Activated CD4-positive, alpha-beta T cell treated with anti-CD3 and anti-CD28 coated beads, Interleukin-2, amount 50 U/mL, for 4 hours (primary cell): ENCODE results near the gene APP.
"Not testable (repeated sequence)": the region's sequence is repeated elsewhere in the genome, so short reads cannot be mapped to it uniquely, and the experiment has no call there.

Source experiments
- DNase-seq, 2 experiments: peaks; one replicate each; pipeline ENCODE4 v3.0.0-alpha.2; 2020

The APP gene

DNA sequence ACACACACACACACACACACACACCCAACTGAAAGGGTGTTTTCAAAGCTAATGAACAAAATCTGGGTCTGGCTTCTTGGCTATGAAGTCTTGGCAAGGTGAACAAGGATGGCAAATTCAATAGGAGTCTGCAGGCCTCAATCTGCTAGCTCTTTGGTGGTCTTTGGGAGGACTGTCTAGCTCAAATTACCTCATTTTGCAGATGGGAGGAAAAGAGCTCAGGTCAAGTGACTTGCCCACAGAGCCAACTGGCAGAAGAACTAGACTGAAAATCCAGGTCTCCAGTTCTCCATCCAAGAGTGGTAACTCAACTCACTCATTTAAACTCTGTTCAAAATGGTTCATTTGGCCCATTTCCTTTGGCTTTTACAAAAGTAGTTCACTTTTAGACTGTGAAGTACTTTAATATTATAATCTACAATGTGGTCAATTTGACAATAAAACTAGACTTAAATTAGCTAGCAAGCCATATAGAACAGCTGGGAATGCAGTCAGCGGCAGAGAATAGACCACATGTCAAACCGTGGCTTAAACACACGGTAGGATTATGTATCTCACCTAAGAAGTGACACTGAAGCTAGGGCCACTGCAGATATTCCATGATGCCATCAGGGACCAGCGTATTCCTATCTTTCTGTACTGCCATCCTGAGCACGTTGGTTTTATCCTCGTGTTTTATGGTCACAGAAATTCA lies 112.9 kb downstream of the APP start:
- DNase-seq, result no peak

DNA sequence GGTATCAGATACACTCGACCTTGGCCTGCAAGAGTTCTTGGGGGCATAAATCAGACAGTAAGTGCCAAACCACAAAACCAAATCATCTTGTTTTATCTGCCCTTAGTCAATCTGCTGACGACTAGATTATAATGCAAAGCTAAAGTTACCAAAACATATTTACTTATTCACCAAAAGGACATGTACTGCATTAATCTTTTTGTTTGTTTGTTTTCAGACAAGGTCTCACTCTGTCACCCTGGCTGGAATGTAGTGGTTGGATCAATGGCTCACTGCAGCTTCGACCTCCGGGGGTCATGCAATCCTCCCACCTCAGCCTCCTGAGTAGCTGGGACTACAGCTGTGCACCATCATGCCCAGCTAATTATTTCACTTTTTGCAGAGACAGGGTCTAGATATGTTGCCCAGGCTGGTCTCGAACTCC lies 114.7 kb downstream of the APP start:
- DNase-seq, result no peak

DNA sequence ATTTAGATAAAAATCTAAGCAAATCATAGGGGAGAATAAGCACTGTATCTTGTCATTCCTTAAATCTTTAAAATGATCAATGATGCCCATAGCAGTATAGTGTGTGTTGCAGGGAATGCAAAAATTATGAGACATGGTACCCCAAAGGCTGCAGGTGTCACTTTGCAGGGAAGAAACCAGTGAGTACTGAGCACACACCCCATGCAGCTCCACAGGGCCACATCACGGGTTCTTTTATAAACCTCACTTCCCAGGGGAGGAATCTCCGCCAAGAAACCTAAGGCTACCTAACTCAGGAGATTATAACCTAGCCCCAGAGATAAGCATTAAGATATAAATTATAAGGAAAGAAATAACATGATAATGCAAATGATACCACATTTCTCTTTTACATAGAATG lies 115.6 kb downstream of the APP start:
- no peak for DNase-seq

DNA sequence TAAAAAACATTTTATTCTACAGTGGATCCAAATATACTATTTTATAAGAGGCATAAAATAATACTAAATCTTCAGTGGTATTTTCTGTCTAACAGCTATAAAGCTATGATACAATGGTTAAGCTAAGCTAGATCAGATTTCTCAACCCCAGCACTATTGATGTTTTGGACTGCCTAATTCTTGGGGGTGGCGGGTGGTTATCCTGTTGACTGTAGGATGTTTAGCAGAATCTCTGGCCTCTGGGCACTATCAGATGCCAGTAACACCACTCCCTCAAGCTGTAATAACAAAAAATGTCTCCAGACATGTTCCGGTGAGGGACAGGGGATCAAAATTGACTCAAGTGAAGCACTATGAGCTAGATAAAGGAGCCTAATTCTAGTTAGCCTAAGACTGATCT lies 118.5 kb downstream of the APP start:
- no peak for DNase-seq

DNA sequence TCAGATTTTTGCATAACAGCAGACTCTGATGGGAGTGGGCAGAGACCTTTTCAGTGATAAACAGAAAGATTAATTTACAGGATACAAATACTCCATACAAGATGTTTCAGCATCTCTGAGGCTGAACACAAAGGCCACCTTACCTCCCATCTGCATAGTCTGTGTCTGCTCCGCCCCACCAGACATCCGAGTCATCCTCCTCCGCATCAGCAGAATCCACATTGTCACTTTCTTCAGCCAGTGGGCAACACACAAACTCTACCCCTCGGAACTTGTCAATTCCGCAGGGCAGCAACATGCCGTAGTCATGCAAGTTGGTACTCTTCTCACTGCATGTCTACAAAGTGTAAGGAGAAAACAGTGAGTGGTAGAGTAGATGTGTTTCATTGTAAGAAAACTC lies 119.7 kb downstream of the APP start:
- DNase-seq, result no peak

DNA sequence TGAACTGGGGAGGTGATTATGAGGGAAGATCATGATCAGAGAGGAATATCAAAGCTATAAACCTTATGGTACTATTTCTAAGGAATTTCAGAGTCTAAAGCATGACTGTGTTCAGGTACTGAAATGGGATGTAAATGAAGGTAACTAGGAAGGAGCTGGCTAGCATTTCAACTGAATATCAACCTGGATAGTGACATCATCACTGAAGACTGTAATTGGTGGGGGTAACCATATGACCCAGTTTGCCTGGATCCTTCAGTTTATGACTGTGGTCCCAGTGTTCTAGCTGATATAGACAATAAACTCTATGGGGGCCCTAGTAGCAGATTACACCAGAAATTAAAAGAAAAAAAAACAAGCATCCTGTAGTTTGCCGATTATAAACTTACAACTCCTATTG lies 120.8 kb downstream of the APP start:
- DNase-seq, result no peak

DNA sequence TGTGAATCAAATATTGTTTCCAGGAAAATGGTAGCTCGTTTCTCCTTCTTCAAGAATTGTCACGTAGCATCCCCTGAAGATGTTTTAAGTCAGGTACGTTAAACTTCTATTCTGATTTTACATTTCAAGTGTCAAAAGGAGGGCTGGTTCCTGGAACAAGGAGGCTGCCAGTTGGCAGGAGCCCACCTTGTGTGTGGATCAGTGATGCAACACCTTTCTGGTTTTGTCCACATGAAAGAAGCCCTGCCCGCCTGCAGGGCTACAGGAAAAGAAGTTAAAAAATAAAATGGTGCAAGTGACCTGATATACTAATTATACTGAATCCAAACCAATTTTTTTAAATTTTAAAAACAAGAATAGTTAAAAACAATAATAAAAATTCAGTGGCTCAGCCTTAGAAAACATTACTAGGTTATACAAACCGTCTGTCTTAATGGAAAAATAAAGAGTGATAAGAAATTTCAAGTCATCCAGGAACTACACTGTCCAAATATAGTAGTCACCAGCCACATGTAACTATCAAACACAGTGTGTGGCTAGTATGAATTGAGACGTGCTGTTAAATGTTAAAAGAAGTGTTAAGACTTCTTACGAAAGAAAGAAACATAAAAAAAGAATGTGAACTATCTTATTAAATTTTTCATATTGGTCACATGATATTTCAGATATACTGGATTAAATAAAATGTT lies 123.1 kb downstream of the APP start:
- no peak for DNase-seq

DNA sequence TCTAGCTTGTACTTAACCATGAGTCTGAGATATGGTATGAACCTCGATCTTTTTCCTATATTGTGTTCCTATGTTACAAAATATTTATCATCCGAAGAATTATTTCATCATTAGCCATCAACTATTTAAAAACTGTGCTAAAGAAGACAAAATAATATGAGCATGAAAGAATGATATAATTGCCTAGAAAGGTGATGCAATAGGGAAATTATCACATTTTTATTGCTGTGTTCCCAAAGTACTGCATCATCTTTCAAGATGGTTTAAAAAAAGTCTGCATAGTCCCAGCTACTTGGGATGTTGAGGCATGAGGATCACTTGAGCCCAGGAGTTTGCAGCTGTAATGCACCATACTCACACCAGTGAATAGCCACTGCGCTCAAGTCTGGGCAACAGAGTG lies 126.7 kb downstream of the APP start:
- DNase-seq, result no peak

DNA sequence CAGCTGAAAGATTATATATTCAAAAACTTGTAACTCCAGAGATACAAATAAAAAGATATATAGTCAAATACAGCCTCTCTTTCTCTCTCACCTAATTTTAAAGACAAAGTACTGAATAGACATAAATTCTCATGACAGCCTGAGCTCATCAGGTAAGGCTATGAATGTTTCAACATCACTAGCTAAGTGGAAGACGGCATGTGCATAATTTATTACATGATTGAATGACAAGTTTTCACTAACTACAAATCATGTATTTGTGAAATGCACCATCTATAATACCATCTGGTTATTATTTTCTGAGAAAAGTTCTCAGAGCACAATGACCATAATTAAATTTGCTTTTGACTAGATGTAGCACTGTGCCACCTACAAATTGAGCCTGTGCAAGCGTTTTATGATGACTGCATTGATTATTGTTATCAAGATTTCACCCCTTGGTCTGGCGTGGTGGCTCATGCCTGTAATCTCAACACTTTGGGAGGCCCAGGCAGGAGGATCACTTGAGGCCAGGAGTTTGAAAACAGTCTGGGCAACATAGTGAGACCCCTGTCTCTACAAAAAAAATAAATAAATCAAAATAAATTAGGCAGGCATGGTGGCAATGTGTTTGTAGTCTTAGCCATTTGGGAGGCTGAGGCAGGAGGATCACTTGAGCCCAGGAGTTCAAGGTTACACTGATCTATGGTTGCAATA lies 128.2 kb downstream of the APP start:
- no peak for DNase-seq

DNA sequence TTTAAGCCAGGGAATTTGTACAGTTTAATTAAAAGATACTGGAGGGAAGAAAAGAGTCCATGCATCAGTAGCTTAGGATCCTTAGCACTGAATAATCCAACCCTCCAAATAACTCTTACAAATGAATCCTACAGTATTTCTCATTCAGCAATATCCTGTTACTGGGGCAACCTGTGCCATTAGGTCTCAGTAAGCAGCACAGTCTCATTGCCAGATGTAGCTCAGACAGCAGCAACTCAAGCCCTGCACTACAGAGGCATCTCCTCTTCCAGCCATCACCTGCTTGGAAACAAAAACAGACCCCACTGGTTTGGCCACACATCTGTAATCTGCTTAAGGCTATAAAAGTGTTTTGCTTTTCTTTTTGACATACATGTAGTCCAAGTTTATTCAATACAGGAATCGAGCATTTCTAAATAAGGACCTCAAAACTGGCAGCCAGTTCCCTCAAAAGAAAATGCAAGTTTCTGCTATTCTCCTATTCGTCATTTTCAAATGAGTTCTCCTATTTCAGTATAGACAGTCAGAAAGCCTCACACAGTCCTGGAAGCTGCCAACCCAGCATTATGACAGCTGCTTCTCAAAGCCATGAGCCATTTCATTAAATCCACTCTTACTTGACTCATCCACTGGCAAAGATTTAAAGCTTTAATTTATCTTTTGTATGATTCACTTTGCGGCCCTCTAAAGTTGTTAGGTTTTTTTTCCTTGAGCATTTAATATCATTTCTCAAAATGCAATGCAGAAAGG lies 129.0 kb downstream of the APP start:
- no peak for DNase-seq

DNA sequence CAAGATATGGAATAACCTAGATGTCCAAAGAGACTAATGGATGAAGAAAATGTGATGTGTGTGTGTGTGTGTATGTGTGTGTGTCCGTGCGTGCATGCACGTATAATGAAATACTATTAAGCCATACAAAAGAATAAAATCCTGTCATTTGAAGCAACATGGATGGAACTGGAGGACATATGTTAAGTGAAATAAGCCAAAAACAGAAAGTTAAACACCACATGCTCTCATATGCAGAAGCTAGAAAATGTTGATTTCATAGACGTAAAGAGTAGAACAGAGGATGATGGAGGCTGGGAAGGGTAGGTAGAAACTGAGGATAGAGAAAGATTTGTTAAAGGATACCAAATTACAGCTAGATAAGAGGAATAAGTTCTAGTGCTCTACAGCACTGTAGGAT lies 133.7 kb downstream of the APP start:
- no peak for DNase-seq

DNA sequence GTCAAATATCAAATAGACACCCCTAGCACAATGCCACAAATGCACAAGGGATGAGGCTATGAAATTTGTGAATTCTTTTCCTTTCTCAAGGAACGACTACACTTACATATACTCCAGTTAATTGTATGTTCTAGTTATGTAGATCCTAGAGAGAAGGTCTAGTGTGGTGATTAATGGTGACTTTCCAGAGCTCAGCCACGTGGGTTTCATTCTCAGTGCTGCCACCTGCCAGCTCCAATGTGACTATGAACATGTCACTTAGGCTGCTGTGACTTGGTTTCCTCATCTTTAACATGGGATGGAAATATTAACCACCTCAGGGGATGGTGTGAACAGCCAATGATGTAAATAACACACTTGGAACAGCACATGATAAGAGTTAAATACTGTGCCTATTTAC lies 138.3 kb downstream of the APP start:
- DNase-seq, result no peak

DNA sequence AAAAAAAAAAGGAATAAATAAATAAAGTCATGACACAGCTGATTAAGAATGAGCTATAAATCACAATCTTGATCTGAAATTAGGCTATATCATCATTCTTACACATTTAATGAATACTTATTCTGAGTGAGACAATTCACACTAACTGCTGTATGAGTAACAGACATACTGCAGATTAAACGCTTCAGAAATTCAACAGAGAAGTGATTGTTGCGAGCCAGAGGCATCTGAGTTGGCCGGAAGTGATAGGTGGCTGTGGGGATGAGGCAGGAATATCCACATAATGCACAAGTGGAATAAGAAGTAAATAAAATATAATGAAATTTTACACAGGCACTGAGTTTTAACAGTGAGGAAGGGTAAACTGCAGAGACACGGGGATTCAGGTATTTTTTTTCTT lies 142.4 kb downstream of the APP start:
- no peak for DNase-seq

DNA sequence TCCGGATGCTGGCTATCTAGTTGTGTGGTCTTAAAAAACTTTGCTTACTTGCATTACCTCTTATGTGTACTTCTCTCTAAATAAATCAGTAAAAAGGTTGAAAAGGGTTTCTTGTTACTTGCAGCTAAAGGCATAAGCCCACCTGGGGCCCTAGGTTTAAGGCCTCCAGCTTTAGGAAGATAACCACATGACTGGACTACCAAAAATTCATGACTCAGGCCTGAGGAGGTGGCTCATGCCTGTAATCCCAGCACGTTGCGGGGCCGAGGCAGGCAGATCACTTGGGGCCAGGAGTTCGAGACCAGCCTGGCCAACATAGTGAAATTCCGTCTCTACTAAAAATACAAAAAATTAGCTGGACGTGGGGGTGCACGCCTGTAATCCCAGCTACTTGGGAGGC lies 142.9 kb downstream of the APP start:
- DNase-seq, result no peak

DNA sequence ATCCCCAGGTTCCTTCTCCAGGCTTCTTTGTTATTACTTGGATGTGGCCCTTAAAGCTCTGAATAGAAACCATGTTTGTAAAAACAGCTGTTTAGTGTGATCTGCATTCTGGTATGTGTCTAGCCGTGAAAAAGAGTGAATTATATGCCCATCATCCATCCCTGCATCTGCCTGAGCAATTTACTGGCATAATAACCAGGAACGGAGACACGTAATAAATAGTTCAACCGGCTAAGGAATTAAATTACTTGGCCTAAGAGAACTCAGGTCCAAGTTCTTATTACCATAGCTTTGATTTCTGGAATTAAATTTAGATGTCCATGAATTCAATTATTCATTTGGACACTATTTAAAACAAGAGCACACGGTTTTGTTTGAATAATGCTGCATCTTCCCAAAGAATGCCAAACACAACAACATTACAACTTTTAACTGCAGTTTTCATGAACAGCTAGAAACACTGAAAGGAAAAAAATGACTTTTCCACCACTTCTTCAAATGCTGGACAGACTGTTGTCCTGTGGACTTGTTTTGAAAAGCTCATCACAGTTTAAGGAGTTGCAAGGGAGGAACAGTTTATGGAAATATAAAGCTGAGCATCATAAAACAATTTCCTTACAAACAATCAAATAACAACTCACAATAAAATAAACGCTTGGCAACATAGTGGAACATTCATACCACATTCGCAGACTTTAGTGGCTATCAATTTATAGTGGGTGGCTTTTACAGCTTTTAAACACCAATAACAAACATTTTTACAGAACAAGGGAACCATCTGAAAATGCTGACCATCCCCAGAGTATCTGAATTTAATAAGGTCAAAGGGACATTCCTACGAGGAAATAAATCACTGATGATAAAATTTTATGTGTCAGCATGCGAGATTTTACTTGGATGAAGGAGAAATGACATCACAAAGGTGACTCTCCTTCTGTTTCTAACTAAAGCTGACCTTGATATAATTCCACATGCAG lies 144.7 kb downstream of the APP start:
- DNase-seq, result no peak

DNA sequence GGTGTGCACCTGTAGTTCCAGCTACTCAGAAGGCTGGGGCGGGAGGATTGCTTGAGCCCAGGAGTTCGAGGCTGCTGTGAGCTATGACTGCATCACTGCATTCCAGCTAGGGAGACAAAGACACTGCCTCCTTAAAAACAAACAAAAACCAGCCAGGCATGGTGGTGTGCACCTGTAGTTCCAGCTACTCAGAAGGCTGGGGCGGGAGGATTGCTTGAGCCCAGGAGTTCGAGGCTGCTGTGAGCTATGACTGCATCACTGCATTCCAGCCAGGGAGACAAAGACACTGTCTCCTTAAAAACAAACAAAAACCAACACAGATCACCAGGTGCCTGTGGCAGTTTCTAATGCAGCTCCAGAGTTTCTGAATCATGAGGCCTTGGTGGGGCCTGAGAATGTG lies 147.2 kb downstream of the APP start:
- DNase-seq, result not testable (repeated sequence)

DNA sequence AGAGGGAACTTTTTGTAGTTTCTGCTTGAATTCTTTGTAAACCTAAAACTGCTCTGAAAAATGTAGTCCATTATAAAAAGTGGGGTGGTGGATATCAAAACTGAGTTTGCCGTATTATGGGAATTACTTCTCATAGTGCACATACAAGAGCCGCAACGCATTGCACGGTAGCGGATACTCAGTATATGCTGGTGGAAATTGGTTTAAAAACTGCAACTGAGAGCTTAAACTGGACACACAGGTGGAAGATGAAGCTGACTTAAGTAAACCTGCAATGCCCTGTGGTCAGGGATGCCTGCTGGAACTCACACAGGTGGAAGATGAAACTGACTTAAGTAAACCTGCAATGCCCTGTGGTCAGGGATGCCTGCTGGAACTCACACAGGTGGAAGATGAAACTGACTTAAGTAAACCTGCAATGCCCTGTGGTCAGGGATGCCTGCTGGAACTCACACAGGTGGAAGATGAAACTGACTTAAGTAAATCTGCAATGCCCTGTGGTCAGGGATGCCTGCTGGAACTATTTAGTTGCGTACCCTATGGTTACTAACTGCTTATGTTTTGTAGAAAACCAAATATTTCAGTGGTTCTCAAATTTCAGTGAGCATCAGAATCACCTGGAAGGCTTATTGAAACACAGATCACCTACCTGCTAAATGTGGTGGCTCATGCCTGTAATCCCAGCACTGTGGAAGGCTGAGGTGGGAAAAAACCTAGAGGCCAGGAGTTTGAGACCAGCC lies 147.8 kb downstream of the APP start:
- DNase-seq, result not testable (repeated sequence)

DNA sequence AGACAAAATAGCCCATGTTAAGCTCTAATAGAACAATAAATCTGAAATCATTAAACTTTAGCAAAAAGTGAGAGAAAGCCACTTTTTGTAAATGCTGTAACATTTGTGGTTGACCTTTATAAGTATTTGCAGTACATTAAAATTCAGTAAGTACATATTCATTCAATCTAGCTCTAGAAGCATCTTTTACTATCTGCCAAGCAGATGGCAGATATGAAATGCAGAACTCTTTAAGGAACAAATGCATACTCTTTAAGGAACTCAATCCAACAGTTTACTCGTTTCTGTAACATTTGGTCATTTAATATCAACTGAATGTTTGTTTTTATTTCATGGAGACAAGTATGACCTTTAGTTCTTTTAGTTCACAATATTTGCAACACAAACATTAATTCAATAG lies 150.1 kb downstream of the APP start:
- no peak for DNase-seq

DNA sequence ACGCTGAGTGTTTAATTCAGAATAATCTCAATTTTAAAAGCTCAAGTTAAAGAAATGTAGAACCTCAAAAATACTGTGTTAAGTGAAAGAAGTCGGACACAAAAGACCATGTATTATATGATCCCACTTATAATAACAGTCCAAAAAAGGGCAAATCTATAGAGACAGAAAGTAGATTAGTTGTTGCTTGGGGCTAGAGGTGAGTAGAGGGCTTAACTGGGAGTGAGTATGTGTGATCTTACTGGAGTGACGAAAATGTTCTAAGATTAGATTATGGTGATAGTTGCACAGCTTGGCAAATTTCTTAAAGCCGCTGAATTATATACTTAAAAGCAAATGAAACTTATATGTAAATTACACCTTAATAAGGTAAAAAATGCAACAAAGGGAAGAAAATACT lies 150.5 kb downstream of the APP start:
- no peak for DNase-seq

DNA sequence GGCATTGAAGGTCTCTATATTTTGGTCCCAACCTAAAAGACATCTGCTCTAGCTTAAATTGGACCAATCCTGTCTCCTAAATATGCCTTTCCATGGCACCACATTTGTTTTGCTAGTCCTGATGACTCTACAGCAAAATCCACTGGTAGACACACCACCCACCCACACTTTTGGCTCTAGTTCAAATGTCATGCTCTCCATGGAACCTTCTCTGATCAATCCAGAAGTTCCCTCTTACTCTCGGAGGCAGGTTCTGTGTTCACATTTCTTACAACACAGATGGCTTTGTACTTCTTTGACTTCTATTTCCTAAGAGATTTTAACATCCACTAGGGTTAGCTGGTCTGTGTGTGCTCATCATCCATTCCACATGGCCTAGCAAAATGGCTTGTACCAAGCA lies 151.3 kb downstream of the APP start:
- no peak for DNase-seq

DNA sequence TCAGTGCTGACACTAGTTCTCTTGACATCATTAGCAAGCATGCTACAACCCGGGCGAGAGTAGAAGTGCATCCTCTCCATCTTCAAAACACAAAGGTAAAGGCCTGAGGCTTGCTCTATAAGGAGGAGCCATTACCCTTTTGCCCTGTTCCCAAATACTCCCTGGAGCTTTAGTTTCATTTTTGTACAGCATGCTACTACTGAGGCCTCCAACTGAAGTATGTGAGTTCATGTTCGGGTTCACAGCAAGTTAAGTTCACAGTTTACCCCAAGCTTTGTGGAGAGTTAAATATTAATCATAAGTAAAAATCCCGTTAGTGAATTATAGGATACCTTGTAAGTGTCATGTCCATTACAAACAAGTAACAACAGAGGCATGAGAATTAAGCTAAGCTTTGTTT lies 156.6 kb downstream of the APP start:
- DNase-seq, result no peak

DNA sequence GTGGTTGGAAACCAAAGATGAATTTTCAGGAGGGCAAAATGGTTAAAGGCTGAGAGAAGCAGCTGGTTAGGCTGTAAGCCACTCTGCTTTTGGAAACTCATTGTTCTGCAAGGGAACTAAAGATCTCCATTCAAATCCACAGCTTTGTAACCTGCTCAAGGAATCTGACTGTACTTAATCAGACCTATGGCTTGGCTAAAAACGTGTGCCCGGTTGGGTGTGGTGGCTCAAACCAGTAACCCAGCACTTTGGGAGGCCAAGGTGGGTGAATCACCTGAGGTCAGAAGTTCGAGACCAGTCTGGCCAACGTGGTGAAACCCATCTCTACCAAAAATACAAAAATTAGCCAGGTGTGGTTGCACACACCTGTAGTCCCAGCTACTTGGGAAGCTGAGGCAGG lies 158.1 kb downstream of the APP start:
- not testable (repeated sequence) for DNase-seq
